ENCODE results near the gene FGF14. TPM values are rescaled to one million over a fixed set of nuclear protein-coding genes. Genes with fewer than 3 reads are reported as not detected.
A peak's percentile ranks its signal among the peaks of the same experiment; 100 is the strongest.

FGF14 gene
- total RNA-seq, 1 donor from 2014 or later: 1.4 TPM

GRCh38 chr13:102280366-102280765 lies 121.5 kb downstream of the FGF14 start:
- H3K9ac ChIP-seq: no peak overlapping the region
- H2AFZ ChIP-seq (replicated peaks): no peak overlapping the region
- peaks cover 4% of the 10 kb centered on the region for H3K4me1 ChIP-seq
- H3K36me3 ChIP-seq: no peaks in the 10 kb centered on the region
- Mint-ChIP-seq H3K4me1 (peaks cover 19% of the 10 kb centered on the region), H3K27me3 (ENCODE audit: insufficient read depth, low read depth) (peaks cover 4% of the 10 kb centered on the region), H3K36me3 (no peaks in the 10 kb centered on the region), H3K4me3 (no peak overlapping the region), H3K9me3 (no peaks in the 10 kb centered on the region), H3K27ac (no peak overlapping the region)
- no peak overlapping the region for H3K4me3 ChIP-seq
- H3K27me3 ChIP-seq: no peaks in the 10 kb centered on the region
- no peaks in the 10 kb centered on the region for H3K9me3 ChIP-seq (ENCODE audit: low read depth)
- TF ChIP-seq EZH2phosphoT487 (IDR thresholded peaks at IDR 0.05) (no peak), CTCF (IDR thresholded peaks at IDR 0.05) (no peak), EZH2 (IDR thresholded peaks at IDR 0.05) (no peak)
- H3F3A ChIP-seq (ENCODE audit: low read depth): no peaks in the 10 kb centered on the region
- H4K20me1 ChIP-seq (ENCODE audit: low read depth): no peaks in the 10 kb centered on the region
- DNase-seq (ENCODE audit: low spot score): peak; percentile 23
- H3K27ac ChIP-seq: no peak overlapping the region
- H3K79me2 ChIP-seq (ENCODE audit: low read depth): no peaks in the 10 kb centered on the region
- H3K4me2 ChIP-seq: peak overlapping the region; percentile 32

- no peak overlapping the region for H3K9ac ChIP-seq
- H3K27me3 Mint-ChIP-seq (ENCODE audit: insufficient read depth, low read depth): peaks cover 4% of the 10 kb centered on the region
Measured at GRCh38 chr13:102277286-102277685, 124.6 kb downstream of the FGF14 start.

GRCh38 chr13:102276404-102276803 lies 125.4 kb downstream of the FGF14 start:
- Histone ChIP-seq H3K36me3 (no peaks in the 10 kb centered on the region), H3K4me1 (peaks cover 4% of the 10 kb centered on the region), H4K20me1 (ENCODE audit: low read depth) (no peaks in the 10 kb centered on the region), H2AFZ (replicated peaks) (no peak overlapping the region), H3K4me2 (no peak overlapping the region), H3K27ac (no peak overlapping the region), H3K9ac (no peak overlapping the region), H3K9me3 (ENCODE audit: low read depth) (no peaks in the 10 kb centered on the region), H3K4me3 (no peak overlapping the region), H3K27me3 (no peaks in the 10 kb centered on the region), H3K79me2 (ENCODE audit: low read depth) (no peaks in the 10 kb centered on the region), H3F3A (ENCODE audit: low read depth) (no peaks in the 10 kb centered on the region)
- DNase-seq (ENCODE audit: low spot score): no peak
- TF ChIP-seq CTCF (IDR thresholded peaks at IDR 0.05) (no peak), EZH2phosphoT487 (IDR thresholded peaks at IDR 0.05) (no peak), EZH2 (IDR thresholded peaks at IDR 0.05) (no peak)
- no peaks in the 10 kb centered on the region for H3K9me3 Mint-ChIP-seq
- peaks cover 19% of the 10 kb centered on the region for H3K4me1 Mint-ChIP-seq
- no peak overlapping the region for H3K27ac Mint-ChIP-seq
- no peaks in the 10 kb centered on the region for H3K36me3 Mint-ChIP-seq
- peaks cover 4% of the 10 kb centered on the region for H3K27me3 Mint-ChIP-seq (ENCODE audit: insufficient read depth, low read depth)
- H3K4me3 Mint-ChIP-seq: no peak overlapping the region

More at GRCh38 chr13:102277286-102277685, 124.6 kb downstream of the FGF14 start:
- H3K4me2 ChIP-seq: no peak overlapping the region
- H3K4me3 ChIP-seq: no peak overlapping the region
- H3K4me3 Mint-ChIP-seq: no peak overlapping the region
- H3K4me1 Mint-ChIP-seq: peaks cover 19% of the 10 kb centered on the region
- TF ChIP-seq CTCF (IDR thresholded peaks at IDR 0.05): no peak
- TF ChIP-seq EZH2phosphoT487 (IDR thresholded peaks at IDR 0.05): no peak
- no peak for TF ChIP-seq EZH2 (IDR thresholded peaks at IDR 0.05)
- H3K36me3 Mint-ChIP-seq: no peaks in the 10 kb centered on the region
- H3K9me3 ChIP-seq (ENCODE audit: low read depth): no peaks in the 10 kb centered on the region
- no peaks in the 10 kb centered on the region for H3K9me3 Mint-ChIP-seq
- H3K27ac ChIP-seq: no peak overlapping the region
- H3F3A ChIP-seq (ENCODE audit: low read depth): no peaks in the 10 kb centered on the region
- H3K79me2 ChIP-seq (ENCODE audit: low read depth): no peaks in the 10 kb centered on the region
- no peak overlapping the region for H2AFZ ChIP-seq (replicated peaks)
- peaks cover 4% of the 10 kb centered on the region for H3K4me1 ChIP-seq
- no peaks in the 10 kb centered on the region for H3K27me3 ChIP-seq
- H4K20me1 ChIP-seq (ENCODE audit: low read depth): no peaks in the 10 kb centered on the region
- no peak for DNase-seq (ENCODE audit: low spot score)
- H3K36me3 ChIP-seq: no peaks in the 10 kb centered on the region
- no peak overlapping the region for H3K27ac Mint-ChIP-seq

Data from neural progenitor cell (in vitro differentiated cells).